Right lobe of liver (tissue), 4 donors: Measurements from ENCODE around the gene SCCPDH.

ENCODE experiments used
- POLR2A ChIP-seq: fragments of 450-650 bp; IDR thresholded peaks from one replicate; pipeline ENCODE4 v1.6.1; 2017; ENCODE audit warnings: antibody characterized with exemption, mild to moderate bottlenecking
- TF ChIP-seq, protein P1 (sequence below), 4 donors: fragments of 200-600 bp in 3 of 4; fragments of 450-650 bp in 1 of 4; IDR thresholded peaks; one replicate each; pipeline versions ENCODE4 v1.5.1 to v1.8.0; 2016 to 2022; ENCODE audit warnings: antibody characterized with exemption in 4 of 4, mild to moderate bottlenecking in 2 of 4
- donor health status: DM: no; HTN: no; CAD: no.
- donor health status: DM: no; HTN: no; CAD: no.
- donor health status: DM: no; HTN: yes; CAD: no.

DNA sequence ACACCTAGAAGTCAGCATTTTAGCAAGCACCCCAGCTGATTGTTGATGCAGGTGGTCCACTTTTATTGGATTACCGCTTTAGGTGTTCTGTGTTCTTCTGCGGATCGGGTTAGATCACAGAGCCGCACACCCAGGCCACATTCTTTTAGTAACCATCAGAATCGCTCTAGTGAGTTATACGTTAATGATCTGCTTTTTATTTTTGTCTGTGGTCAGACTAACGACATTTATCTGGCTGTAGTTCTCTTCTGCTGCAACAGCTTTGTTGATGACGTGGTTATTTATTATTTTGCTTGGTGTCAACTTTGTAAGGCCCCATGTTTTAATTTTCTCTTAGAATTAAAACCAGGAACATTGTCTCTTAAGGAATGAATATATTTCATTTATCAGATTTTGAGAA is 18.2 kb downstream of the SCCPDH start:
- TF ChIP-seq, protein P1, sequence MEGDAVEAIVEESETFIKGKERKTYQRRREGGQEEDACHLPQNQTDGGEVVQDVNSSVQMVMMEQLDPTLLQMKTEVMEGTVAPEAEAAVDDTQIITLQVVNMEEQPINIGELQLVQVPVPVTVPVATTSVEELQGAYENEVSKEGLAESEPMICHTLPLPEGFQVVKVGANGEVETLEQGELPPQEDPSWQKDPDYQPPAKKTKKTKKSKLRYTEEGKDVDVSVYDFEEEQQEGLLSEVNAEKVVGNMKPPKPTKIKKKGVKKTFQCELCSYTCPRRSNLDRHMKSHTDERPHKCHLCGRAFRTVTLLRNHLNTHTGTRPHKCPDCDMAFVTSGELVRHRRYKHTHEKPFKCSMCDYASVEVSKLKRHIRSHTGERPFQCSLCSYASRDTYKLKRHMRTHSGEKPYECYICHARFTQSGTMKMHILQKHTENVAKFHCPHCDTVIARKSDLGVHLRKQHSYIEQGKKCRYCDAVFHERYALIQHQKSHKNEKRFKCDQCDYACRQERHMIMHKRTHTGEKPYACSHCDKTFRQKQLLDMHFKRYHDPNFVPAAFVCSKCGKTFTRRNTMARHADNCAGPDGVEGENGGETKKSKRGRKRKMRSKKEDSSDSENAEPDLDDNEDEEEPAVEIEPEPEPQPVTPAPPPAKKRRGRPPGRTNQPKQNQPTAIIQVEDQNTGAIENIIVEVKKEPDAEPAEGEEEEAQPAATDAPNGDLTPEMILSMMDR (IDR thresholded peaks at IDR 0.05), result no peak
- no peak for TF ChIP-seq POLR2A
